GM12872 (cell line): ENCODE results near the gene ANTXR2.

ENCODE experiments used
- CTCF ChIP-seq: IDR thresholded peaks from 3 replicates; pipeline ENCODE4 v1.5.1; 2011; ENCODE audit warnings: low read depth, mild to moderate bottlenecking, low read length, moderate library complexity; ENCODE audit not compliant: insufficient read depth

The ANTXR2 gene

GRCh38 chr4:80073473-80074008 is 512 bp upstream of the ANTXR2 start:
- TF ChIP-seq CTCF = no peak

- TF ChIP-seq CTCF = no peak
Measured at GRCh38 chr4:80072228-80072743, 743 bp downstream of the ANTXR2 start.

GRCh38 chr4:80071604-80072227 is 1.3 kb downstream of the ANTXR2 start:
- no peak for TF ChIP-seq CTCF

- TF ChIP-seq CTCF = no peak
Measured at GRCh38 chr4:80070880-80071603, 2.0 kb downstream of the ANTXR2 start.

GRCh38 chr4:80069837-80070731 is 2.9 kb downstream of the ANTXR2 start:
- TF ChIP-seq CTCF = no peak

- no peak for TF ChIP-seq CTCF
Measured at GRCh38 chr4:80069108-80069836, 3.8 kb downstream of the ANTXR2 start.
